Calu3 (cell line): ENCODE measurements around the gene PEPD. TPM values are rescaled to one million over a fixed set of nuclear protein-coding genes. Genes with fewer than 3 reads are reported as not detected.

ENCODE experiments used
- BruUV-seq: library from RNA; stranded (reverse); fragments of 400-500 nt; replicated peaks from 2 replicates; lab custom pipeline; 2021; lab: Mats Ljungman, UMichigan
- CTCF ChIA-PET: fragments of 300-600 bp; sonication (Branson Sonifier 250); formaldehyde crosslinking; loops from one replicate; lab custom pipeline; 2022; ENCODE audit warnings: antibody characterized with exemption; lab: Charles Lee
- DNase-seq: peaks from one replicate; pipeline ENCODE4 v3.0.0; 2022
- H3K27ac Mint-ChIP-seq: one replicate; pipeline ENCODE4 v1.8.0; 2022; ENCODE audit warnings: mixed read lengths; ENCODE audit not compliant: unreplicated experiment
- H3K27me3 Mint-ChIP-seq: one replicate; pipeline ENCODE4 v1.8.0; 2022; ENCODE audit warnings: mixed read lengths; ENCODE audit not compliant: unreplicated experiment
- H3K36me3 Mint-ChIP-seq: one replicate; pipeline ENCODE4 v1.8.0; 2022; ENCODE audit warnings: mild to moderate bottlenecking, moderate library complexity, mixed read lengths; ENCODE audit not compliant: insufficient read depth, unreplicated experiment
- H3K4me1 Mint-ChIP-seq: one replicate; pipeline ENCODE4 v1.8.0; 2022; ENCODE audit warnings: mild to moderate bottlenecking, low read depth, mixed read lengths; ENCODE audit not compliant: unreplicated experiment
- H3K4me3 Mint-ChIP-seq: one replicate; pipeline ENCODE4 v1.8.0; 2022; ENCODE audit warnings: mild to moderate bottlenecking, low read depth, moderate library complexity, mixed read lengths; ENCODE audit not compliant: unreplicated experiment
- H3K9me3 Mint-ChIP-seq: one replicate; pipeline ENCODE4 v1.8.0; 2022; ENCODE audit warnings: low read depth, mixed read lengths; ENCODE audit not compliant: unreplicated experiment
- CTCF ChIP-seq: fragments of 200-600 bp; IDR thresholded peaks from one replicate; pipeline ENCODE4 v1.8.0; 2022; ENCODE audit warnings: antibody characterized with exemption; ENCODE audit not compliant: unreplicated experiment
- intact Hi-C: fragments of 100-400 bp; cut with micrococcal nuclease; formaldehyde crosslinking; loops from one replicate; pipeline ENCODE4 v1.10.0; 2022; ENCODE audit not compliant: unreplicated experiment
- total RNA-seq: library from RNA; stranded (reverse); gene quantifications from 2 replicates; pipeline ENCODE4 v1.2.3, GENCODE V29; 2022

PEPD gene
- total RNA-seq, 1 experiment from 2014 or later, result 65.5 TPM

GRCh38 chr19:33424181-33424580 is 97.4 kb downstream of the PEPD start:
- intact Hi-C loops, result no loop called here
- H3K27me3 Mint-ChIP-seq, result no peaks in the 10 kb centered on the region
- BruUV-seq, result no TSS peak
- no peaks in the 10 kb centered on the region for H3K9me3 Mint-ChIP-seq
- CTCF ChIA-PET, result interaction anchor here (0.6 to 1.2 kb wide), 2 partner anchors 8 to 437 kb away, joined by 3 read pairs; no protein-coding TSS in a partner anchor
- H3K4me1 Mint-ChIP-seq, result no peaks in the 10 kb centered on the region
- no peak for TF ChIP-seq CTCF
- DNase-seq, result no peak
- H3K36me3 Mint-ChIP-seq, result no peaks in the 10 kb centered on the region
- no peak overlapping the region for H3K27ac Mint-ChIP-seq
- H3K4me3 Mint-ChIP-seq, result no peak overlapping the region

GRCh38 chr19:33422369-33423180 is 99.0 kb downstream of the PEPD start:
- Mint-ChIP-seq H3K27me3 (no peaks in the 10 kb centered on the region), H3K4me1 (no peaks in the 10 kb centered on the region), H3K9me3 (no peaks in the 10 kb centered on the region), H3K36me3 (no peaks in the 10 kb centered on the region), H3K27ac (no peak overlapping the region), H3K4me3 (no peak overlapping the region)
- no peak for DNase-seq
- BruUV-seq, result no TSS peak
- CTCF ChIA-PET, result no interaction called here
- intact Hi-C loops, result no loop called here
- no peak for TF ChIP-seq CTCF

GRCh38 chr19:33421368-33421767 is 100.2 kb downstream of the PEPD start:
- no TSS peak for BruUV-seq
- H3K27me3 Mint-ChIP-seq, result no peaks in the 10 kb centered on the region
- no peak for TF ChIP-seq CTCF
- DNase-seq, result no peak
- H3K27ac Mint-ChIP-seq, result no peak overlapping the region
- H3K36me3 Mint-ChIP-seq, result peaks cover 2% of the 10 kb centered on the region
- no peak overlapping the region for H3K4me3 Mint-ChIP-seq
- CTCF ChIA-PET, result no interaction called here
- intact Hi-C loops, result no loop called here
- H3K4me1 Mint-ChIP-seq, result peaks cover 4% of the 10 kb centered on the region
- no peaks in the 10 kb centered on the region for H3K9me3 Mint-ChIP-seq

GRCh38 chr19:33420821-33421220 is 100.8 kb downstream of the PEPD start:
- TF ChIP-seq CTCF, result no peak
- Mint-ChIP-seq H3K27ac (no peak overlapping the region), H3K9me3 (no peaks in the 10 kb centered on the region), H3K36me3 (peaks cover 3% of the 10 kb centered on the region), H3K4me3 (no peak overlapping the region), H3K27me3 (no peaks in the 10 kb centered on the region), H3K4me1 (peaks cover 8% of the 10 kb centered on the region)
- CTCF ChIA-PET, result no interaction called here
- intact Hi-C loops, result no loop called here
- BruUV-seq, result no TSS peak
- DNase-seq, result no peak
